CD4-positive, alpha-beta T cell (primary cell): Measurements from ENCODE around the gene YES1. TPM values are rescaled to one million over a fixed set of nuclear protein-coding genes. Genes with fewer than 3 reads are reported as not detected.

Experiments
- ATAC-seq: fragments of 200-7000 bp; cut with Tn5 transposase; one replicate; pipeline ENCODE4 v1.10.0; 2022; ENCODE audit warnings: mild to moderate bottlenecking; ENCODE audit not compliant: poor library complexity
- CTCF ChIA-PET: fragments of 350-600 bp; sonication (Branson Sonifier 250); formaldehyde crosslinking; loops from one replicate; lab custom pipeline; 2021; ENCODE audit warnings: antibody characterized with exemption, inconsistent platforms; lab: Charles Lee
- POLR2A ChIA-PET: fragments of 350-600 bp; sonication (Branson Sonifier 250); formaldehyde crosslinking; loops from one replicate; lab custom pipeline; 2021; ENCODE audit warnings: antibody characterized with exemption, inconsistent platforms; lab: Charles Lee
- DNase-seq, 14 experiments: peaks; one replicate each; pipeline ENCODE4 v3.0.0-alpha.2; 2013 to 2020; ENCODE audit warnings: mixed read lengths in 2 of 14
- H3K27ac ChIP-seq, 2 donors: one replicate each; pipeline versions ENCODE4 v1.5.1 to v1.7.0; 2013; ENCODE audit warnings: low read length in 2 of 2, low read depth in 1 of 2, mild to moderate bottlenecking in 1 of 2
- H3K27me3 ChIP-seq, 2 experiments: 1 replicate in 1 of 2; 2 replicates in 1 of 2; pipeline versions ENCODE4 v1.6.1 to v1.7.0; 2013; ENCODE audit warnings: low read length in 2 of 2, control low read depth in 1 of 2, mild to moderate bottlenecking in 1 of 2, moderate library complexity in 1 of 2; ENCODE audit not compliant: insufficient read depth in 2 of 2, control insufficient read depth in 1 of 2
- H3K36me3 ChIP-seq: one replicate; pipeline ENCODE4 v1.6.1; 2013; ENCODE audit warnings: low read length, control low read depth; ENCODE audit not compliant: insufficient read depth
- H3K4me1 ChIP-seq: one replicate; pipeline ENCODE4 v1.6.1; 2013; ENCODE audit warnings: low read length, control low read depth; ENCODE audit not compliant: insufficient read depth
- H3K4me3 ChIP-seq: one replicate; pipeline ENCODE4 v1.5.1; 2013; ENCODE audit warnings: mild to moderate bottlenecking, low read length, moderate library complexity
- H3K9me3 ChIP-seq, 2 experiments: 1 replicate in 1 of 2; 2 replicates in 1 of 2; pipeline versions ENCODE4 v1.6.1 to v1.7.0; 2013; ENCODE audit warnings: low read length in 2 of 2, mild to moderate bottlenecking in 2 of 2, control low read depth in 1 of 2, moderate library complexity in 1 of 2; ENCODE audit not compliant: control insufficient read depth in 1 of 2, insufficient read depth in 1 of 2
- H3K27ac Mint-ChIP-seq: one replicate; pipeline ENCODE4 v1.8.0; 2020; ENCODE audit warnings: mixed read lengths
- H3K27me3 Mint-ChIP-seq: one replicate; pipeline ENCODE4 v1.8.0; 2021; ENCODE audit warnings: mixed read lengths
- H3K36me3 Mint-ChIP-seq: one replicate; pipeline ENCODE4 v1.8.0; 2021; ENCODE audit warnings: low read depth, mixed read lengths
- H3K4me1 Mint-ChIP-seq: one replicate; pipeline ENCODE4 v1.8.0; 2021; ENCODE audit warnings: low read depth, mixed read lengths
- H3K4me3 Mint-ChIP-seq: one replicate; pipeline ENCODE4 v1.8.0; 2020; ENCODE audit warnings: mild to moderate bottlenecking, mixed read lengths
- H3K9me3 Mint-ChIP-seq: one replicate; pipeline ENCODE4 v1.8.0; 2020; ENCODE audit warnings: mixed read lengths
- CTCF ChIP-seq: fragments of 200-600 bp; IDR thresholded peaks from one replicate; pipeline ENCODE4 v1.8.0; 2022; ENCODE audit warnings: antibody characterized with exemption, mild to moderate bottlenecking
- intact Hi-C, 2 experiments: fragments of 100-400 bp; cut with DNase I in 1 of 2; cut with micrococcal nuclease in 1 of 2; formaldehyde crosslinking; loops; one replicate each; pipeline versions ENCODE4 v1.15.1 to v1.9.0; 2023 to 2025; cut with DNase I, micrococcal nuclease
- total RNA-seq, 174 experiments: library from RNA in 2 of 174; stranded (reverse) in 2 of 174; gene quantifications; one replicate each; pipeline ENCODE4 v1.2.3 and lab custom pipeline; 2021 to 2026

The YES1 gene
- total RNA-seq, 2 experiments from 2014 or later, result 17.6 to 19.8 TPM

- H3K36me3 Mint-ChIP-seq, result peaks cover 13% of the 10 kb centered on the region
- Histone ChIP-seq H3K27me3 (no peaks in the 10 kb centered on the region), H3K9me3 (peaks cover 0 to 3% of the 10 kb centered on the region in 2 experiments), H3K36me3 (no peaks in the 10 kb centered on the region), H3K27ac (peak overlapping the region; percentile 93 to 95), H3K4me1 (peaks cover 30% of the 10 kb centered on the region), H3K4me3 (peak overlapping the region; percentile 93)
- ATAC-seq (peak; percentile 66), DNase-seq (peak; percentile 51 to 88 (median 68))
- ChIA-PET POLR2A (interaction anchor here (0.6 to 4.6 kb wide), 14 partner anchors 12 to 1758 kb away, joined by 3 to 103 read pairs (median 4); partner anchors contain the start of genes ENOSF1, METTL4, NDC80 and THOC1), CTCF (interaction anchor here (2.0 to 3.4 kb wide), 2 partner anchors 18 to 27 kb away, joined by 10 to 24 read pairs; no protein-coding TSS in a partner anchor)
- H3K27me3 Mint-ChIP-seq, result no peaks in the 10 kb centered on the region
- no peak for TF ChIP-seq CTCF
- intact Hi-C loops, result loop anchor here (1.0 to 10.0 kb wide), 4 partner anchors 18 to 548 kb away; partner anchors contain the start of genes ENOSF1 (in 1 of the 2) and THOC1 (in 1 of the 2)
- H3K27ac Mint-ChIP-seq, result peak overlapping the region; percentile 94
- H3K9me3 Mint-ChIP-seq, result no peaks in the 10 kb centered on the region
- peak overlapping the region; percentile 90 for H3K4me3 Mint-ChIP-seq
- H3K4me1 Mint-ChIP-seq, result peaks cover 68% of the 10 kb centered on the region
Measured at GRCh38 chr18:812376-813171, 532 bp upstream of the YES1 start.

GRCh38 chr18:811182-811891 is 705 bp downstream of the YES1 start:
- Histone ChIP-seq H3K9me3 (peaks cover 0 to 3% of the 10 kb centered on the region in 2 experiments), H3K27me3 (no peaks in the 10 kb centered on the region), H3K4me3 (peak overlapping the region; percentile 93), H3K27ac (peak overlapping the region; percentile 33 to 93), H3K36me3 (no peaks in the 10 kb centered on the region), H3K4me1 (peaks cover 30% of the 10 kb centered on the region)
- Mint-ChIP-seq H3K27ac (peak overlapping the region; percentile 95), H3K36me3 (peaks cover 13% of the 10 kb centered on the region), H3K4me3 (peak overlapping the region; percentile 94), H3K27me3 (no peaks in the 10 kb centered on the region), H3K9me3 (no peaks in the 10 kb centered on the region), H3K4me1 (peaks cover 72% of the 10 kb centered on the region)
- TF ChIP-seq CTCF, result no peak
- ChIA-PET CTCF (interaction anchor here (1.3 to 1.6 kb wide), 2 partner anchors 14 to 19 kb away, joined by 3 to 4 read pairs; no protein-coding TSS in a partner anchor), POLR2A (interaction anchor here (1.0 to 4.6 kb wide), 6 partner anchors 15 to 99 kb away, joined by 3 to 103 read pairs (median 4); partner anchors contain the start of gene ENOSF1)
- no peak for ATAC-seq
- peak in 4 of 14 experiments; percentile 3 to 38 (median 12) for DNase-seq
- intact Hi-C loops, result loop anchor here in 1 of 2 experiments (5.0 to 10.0 kb wide), 2 partner anchors 99 to 547 kb away; partner anchors contain the start of genes ENOSF1 and THOC1
